Measurements from ENCODE around the gene HADH.

DNA sequence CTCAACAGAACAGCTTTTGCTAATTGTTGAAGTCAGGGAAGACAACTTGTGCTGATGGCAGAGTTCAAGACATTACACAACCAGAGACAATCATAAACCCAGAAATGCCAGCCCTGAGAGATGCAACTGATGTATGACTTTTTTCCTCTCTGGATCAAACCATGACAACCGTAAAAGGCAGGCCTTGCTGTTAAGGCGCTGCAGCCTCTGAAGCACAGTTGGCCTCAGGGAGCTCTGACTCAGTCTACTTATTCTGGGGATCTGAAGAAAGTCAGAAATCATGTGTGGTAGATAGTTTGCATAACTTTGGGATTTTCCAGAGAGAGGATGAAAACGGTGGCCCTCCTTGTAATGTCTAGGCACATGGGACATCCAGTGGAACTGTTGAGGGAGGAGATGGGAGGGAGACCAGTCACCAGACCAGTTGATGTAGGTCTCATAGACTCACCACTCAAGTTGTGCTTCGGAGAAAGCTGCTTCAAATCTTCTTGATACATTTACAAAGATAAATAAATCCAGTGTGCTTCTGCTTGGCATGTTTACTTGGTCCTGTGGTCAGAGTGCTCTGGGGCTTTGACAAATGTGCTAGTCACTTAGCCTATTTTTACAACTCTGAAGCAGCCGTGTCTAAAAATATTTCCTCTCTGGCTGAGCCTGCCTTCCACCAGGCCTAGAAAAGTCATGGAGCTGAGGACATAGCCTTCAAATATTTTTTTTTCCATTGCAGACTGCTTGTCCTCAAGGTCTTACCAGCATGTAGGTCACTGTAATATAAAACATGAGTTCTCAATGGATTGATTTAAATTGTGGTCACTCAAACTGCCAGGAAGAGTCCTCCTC is 7.5 kb downstream of the HADH start:
- TF ChIP-seq TAF1 (IDR thresholded peaks at IDR 0.05; ENCODE audit: borderline replicate concordance, insufficient read depth, low read length): no peak
- no peak for TF ChIP-seq POLR2AphosphoS5 (IDR thresholded peaks at IDR 0.05; ENCODE audit: low read depth, low read length)
- no peak for TF ChIP-seq REST (IDR thresholded peaks at IDR 0.05; ENCODE audit: insufficient read depth in 1 of 2, low read depth in 2 of 2, low read length in 2 of 2)
